Esophagus muscularis mucosa (tissue), 4 donors: ENCODE results near the gene PAM. TPM values are rescaled to one million over a fixed set of nuclear protein-coding genes. Genes with fewer than 3 reads are reported as not detected.
A peak's percentile ranks its signal among the peaks of the same experiment; 100 is the strongest.

ENCODE experiments used
- DNase-seq: peaks from one replicate; pipeline ENCODE4 v3.0.0-alpha.2; 2017; ENCODE audit errors: extremely low spot score
- H3K27ac ChIP-seq, 4 donors: fragments of 200-600 bp; sonication (generic); replicated peaks in 1 of 4; 1 replicate in 3 of 4; 2 replicates in 1 of 4; pipeline ENCODE4 v1.5.1; 2016 to 2019; ENCODE audit warnings: mild to moderate bottlenecking in 1 of 4
- H3K27me3 ChIP-seq, 4 donors: fragments of 200-600 bp; sonication (generic); one replicate each; pipeline versions ENCODE4 v1.5.1 to v1.6.0; 2016 to 2019
- H3K36me3 ChIP-seq, 4 donors: fragments of 200-600 bp; sonication (generic); one replicate each; pipeline ENCODE4 v1.5.1; 2016 to 2019
- H3K4me1 ChIP-seq, 4 donors: fragments of 200-600 bp; sonication (generic); one replicate each; pipeline ENCODE4 v1.5.1; 2016 to 2019
- H3K4me3 ChIP-seq, 4 donors: fragments of 200-600 bp; sonication (generic); 1 replicate in 2 of 4; 2 replicates in 2 of 4; pipeline ENCODE4 v1.5.1; 2016 to 2019; ENCODE audit warnings: mild to moderate bottlenecking in 4 of 4, moderate library complexity in 1 of 4
- H3K9me3 ChIP-seq, 4 donors: fragments of 200-600 bp; sonication (generic); 1 replicate in 3 of 4; 2 replicates in 1 of 4; pipeline ENCODE4 v1.5.1; 2016 to 2019
- EP300 ChIP-seq: sonication (generic); formaldehyde crosslinking; IDR thresholded peaks from one replicate; pipeline ENCODE4 v1.6.1; 2017; ENCODE audit warnings: antibody characterized with exemption
- POLR2A ChIP-seq: fragments of 450-650 bp; IDR thresholded peaks from one replicate; pipeline ENCODE4 v1.6.1; 2017; ENCODE audit warnings: antibody characterized with exemption, moderate library complexity, mild to moderate bottlenecking, low read depth
- POLR2AphosphoS5 ChIP-seq, 2 donors: sonication (generic); formaldehyde crosslinking; IDR thresholded peaks; one replicate each; pipeline ENCODE4 v1.6.1; 2017; ENCODE audit warnings: antibody characterized with exemption in 2 of 2
- WGBS: methylation state at CpG from one replicate; pipeline ENCODE4 v1.1.5; 2018; 5-methylcytosine and 5-hydroxymethylcytosine counted together
- intact Hi-C: fragments of 100-400 bp; cut with DNase I; formaldehyde crosslinking; loops from one replicate; pipeline ENCODE4 v1.15.1; 2023
- total RNA-seq, 4 donors: library from RNA; depleted of rRNA; stranded (reverse); fragments of >200 nt; gene quantifications; one replicate each; pipeline versions ENCODE4 v1.1.0 to v1.2.1, GENCODE V29; 2016
- TF ChIP-seq, protein P1 (sequence below), 3 experiments: fragments of 200-600 bp in 2 of 3; fragments of 450-650 bp in 1 of 3; sonication (generic) in 2 of 3; IDR thresholded peaks; one replicate each; pipeline ENCODE4 v1.5.1; 2017 to 2019; ENCODE audit warnings: antibody characterized with exemption in 3 of 3, mild to moderate bottlenecking in 2 of 3, moderate library complexity in 1 of 3

PAM gene
- total RNA-seq, 4 donors from 2014 or later: 212 to 250 (median 227) TPM

GRCh38 chr5:102855681-102856388 is 100.7 kb downstream of the PAM start:
- peak overlapping the region in 2 of 4 donors; percentile 59 to 79 for H3K27ac ChIP-seq
- intact Hi-C loops: no loop called here
- no peak for TF ChIP-seq EP300
- no peak for TF ChIP-seq POLR2AphosphoS5 (IDR thresholded peaks at IDR 0.05)
- no peak for TF ChIP-seq POLR2A
- TF ChIP-seq, protein P1, sequence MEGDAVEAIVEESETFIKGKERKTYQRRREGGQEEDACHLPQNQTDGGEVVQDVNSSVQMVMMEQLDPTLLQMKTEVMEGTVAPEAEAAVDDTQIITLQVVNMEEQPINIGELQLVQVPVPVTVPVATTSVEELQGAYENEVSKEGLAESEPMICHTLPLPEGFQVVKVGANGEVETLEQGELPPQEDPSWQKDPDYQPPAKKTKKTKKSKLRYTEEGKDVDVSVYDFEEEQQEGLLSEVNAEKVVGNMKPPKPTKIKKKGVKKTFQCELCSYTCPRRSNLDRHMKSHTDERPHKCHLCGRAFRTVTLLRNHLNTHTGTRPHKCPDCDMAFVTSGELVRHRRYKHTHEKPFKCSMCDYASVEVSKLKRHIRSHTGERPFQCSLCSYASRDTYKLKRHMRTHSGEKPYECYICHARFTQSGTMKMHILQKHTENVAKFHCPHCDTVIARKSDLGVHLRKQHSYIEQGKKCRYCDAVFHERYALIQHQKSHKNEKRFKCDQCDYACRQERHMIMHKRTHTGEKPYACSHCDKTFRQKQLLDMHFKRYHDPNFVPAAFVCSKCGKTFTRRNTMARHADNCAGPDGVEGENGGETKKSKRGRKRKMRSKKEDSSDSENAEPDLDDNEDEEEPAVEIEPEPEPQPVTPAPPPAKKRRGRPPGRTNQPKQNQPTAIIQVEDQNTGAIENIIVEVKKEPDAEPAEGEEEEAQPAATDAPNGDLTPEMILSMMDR (IDR thresholded peaks at IDR 0.05): no peak
- H3K36me3 ChIP-seq: no peaks in the 10 kb centered on the region
- no peak for DNase-seq
- no peaks in the 10 kb centered on the region for H3K27me3 ChIP-seq
- WGBS: 85% methylated on average over 4 of the region's 4 CpGs
- no peaks in the 10 kb centered on the region for H3K9me3 ChIP-seq
- no peak overlapping the region for H3K4me3 ChIP-seq
- peaks cover 0 to 17% (median 12%) of the 10 kb centered on the region in 4 donors for H3K4me1 ChIP-seq

GRCh38 chr5:102856389-102856777 is 101.3 kb downstream of the PAM start:
- H3K27ac ChIP-seq: peak overlapping the region; percentile 50 to 79 (median 62)
- no peak for DNase-seq
- no peaks in the 10 kb centered on the region for H3K27me3 ChIP-seq
- intact Hi-C loops: no loop called here
- no peak overlapping the region for H3K4me3 ChIP-seq
- H3K4me1 ChIP-seq: peaks cover 0 to 17% (median 12%) of the 10 kb centered on the region in 4 donors
- WGBS: 66% methylated on average over 4 of the region's 4 CpGs
- no peaks in the 10 kb centered on the region for H3K9me3 ChIP-seq
- no peaks in the 10 kb centered on the region for H3K36me3 ChIP-seq
- TF ChIP-seq, protein P1 (IDR thresholded peaks at IDR 0.05): no peak
- no peak for TF ChIP-seq EP300
- no peak for TF ChIP-seq POLR2AphosphoS5 (IDR thresholded peaks at IDR 0.05)
- no peak for TF ChIP-seq POLR2A

DNA sequence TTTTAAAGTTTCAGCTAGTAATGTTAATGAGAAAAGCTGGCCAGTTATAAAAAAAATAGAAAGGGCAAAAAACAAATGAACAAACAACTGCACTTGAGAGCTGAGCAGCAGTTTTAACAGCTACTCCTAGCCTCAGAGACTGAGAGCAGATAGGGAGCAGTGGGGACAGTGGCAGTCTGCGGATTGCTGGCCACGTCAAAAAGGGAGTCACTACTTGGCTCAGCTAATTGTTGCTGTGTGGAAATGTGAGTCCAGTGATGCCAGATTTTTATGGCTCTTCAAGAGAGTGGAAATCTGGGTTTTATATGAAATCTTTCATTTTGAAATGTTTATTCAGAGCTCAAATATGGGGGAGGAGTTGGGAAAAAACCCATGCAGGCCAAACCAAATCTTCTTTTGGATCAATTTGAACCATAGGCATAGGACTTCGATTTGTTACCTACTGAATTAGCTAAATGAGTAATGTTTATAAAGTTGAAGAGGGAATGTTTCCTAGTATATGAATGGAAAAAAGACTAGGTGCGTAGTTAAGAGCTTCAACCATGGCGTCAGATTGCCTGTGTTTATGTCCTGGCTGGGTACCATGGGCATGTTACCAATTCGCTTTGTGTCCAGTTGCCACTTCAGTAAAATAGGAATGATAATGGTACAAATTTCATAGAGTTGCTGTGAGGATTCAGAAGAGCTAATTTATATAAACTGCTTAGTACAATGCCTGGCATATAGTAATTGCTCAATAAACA is 102.1 kb downstream of the PAM start:
- intact Hi-C loops: no loop called here
- TF ChIP-seq, protein P1 (IDR thresholded peaks at IDR 0.05): no peak
- TF ChIP-seq POLR2A (no peak), EP300 (peak; percentile 84), POLR2AphosphoS5 (IDR thresholded peaks at IDR 0.05) (peak in 1 of 2 donors; percentile 47)
- Histone ChIP-seq H3K27ac (peak overlapping the region; percentile 50 to 79 (median 62)), H3K27me3 (no peaks in the 10 kb centered on the region), H3K9me3 (no peaks in the 10 kb centered on the region), H3K4me3 (no peak overlapping the region), H3K4me1 (peaks cover 0 to 17% (median 12%) of the 10 kb centered on the region in 4 donors), H3K36me3 (no peaks in the 10 kb centered on the region)
- WGBS: 60% methylated on average over 6 of the region's 6 CpGs
- DNase-seq: no peak

DNA sequence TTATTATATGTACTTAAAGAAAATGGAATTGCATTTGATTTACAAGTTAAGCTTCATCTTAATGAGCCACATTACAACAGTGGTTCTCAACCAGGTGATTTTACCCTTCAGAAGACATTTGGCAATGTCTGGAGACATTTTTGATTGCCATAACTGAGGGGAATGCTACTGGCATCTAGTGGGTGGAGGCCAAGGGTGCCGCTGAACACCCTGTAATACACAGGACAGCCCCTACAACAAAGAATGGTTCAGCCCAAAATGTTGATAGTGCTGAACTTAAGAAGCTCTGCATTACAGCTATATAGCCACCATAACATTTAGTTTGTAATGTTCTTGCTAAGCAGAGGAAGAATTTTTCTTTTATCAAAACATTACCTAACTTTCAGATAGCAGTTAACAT is 103.1 kb downstream of the PAM start:
- H3K27ac ChIP-seq: peak overlapping the region in 3 of 4 donors; percentile 44 to 79 (median 59)

More for the DNA sequence above, 103.1 kb downstream of the PAM start:
- TF ChIP-seq, protein P1 (IDR thresholded peaks at IDR 0.05): no peak
- no peak for TF ChIP-seq EP300
- TF ChIP-seq POLR2AphosphoS5 (IDR thresholded peaks at IDR 0.05): no peak
- no peak for TF ChIP-seq POLR2A
- DNase-seq: no peak
- peaks cover 0 to 24% (median 15%) of the 10 kb centered on the region in 4 donors for H3K4me1 ChIP-seq
- no peaks in the 10 kb centered on the region for H3K9me3 ChIP-seq
- H3K27me3 ChIP-seq: no peaks in the 10 kb centered on the region
- 100% methylated on average over 1 of the region's 1 CpG for WGBS
- intact Hi-C loops: no loop called here
- no peaks in the 10 kb centered on the region for H3K36me3 ChIP-seq
- no peak overlapping the region for H3K4me3 ChIP-seq
